GM10248 (cell line): ENCODE data around the gene PIK3C2G.

Source experiments
- CTCF ChIA-PET: fragments of 300-600 bp; sonication (Branson Sonifier 250); formaldehyde crosslinking; extraction: SDS; loops from one replicate; lab custom pipeline; 2021; ENCODE audit warnings: antibody characterized with exemption; lab: Yijun Ruan, JAX
- POLR2A ChIA-PET: fragments of 350-650 bp; sonication (Branson Sonifier 250); formaldehyde crosslinking; extraction: SDS; loops from one replicate; lab custom pipeline; 2020; ENCODE audit warnings: antibody characterized with exemption; lab: Yijun Ruan, JAX
- DNase-seq: peaks from one replicate; pipeline ENCODE4 v3.0.0; 2012; ENCODE audit errors: extremely low spot score
- CTCF ChIP-seq: IDR thresholded peaks from 2 replicates; pipeline ENCODE4 v1.5.1; 2012; ENCODE audit warnings: mild to moderate bottlenecking, low read depth; ENCODE audit errors: extremely low read depth, missing control alignments, control extremely low read depth

Gene PIK3C2G

GRCh38 chr12:18363321-18363720 is 102.0 kb downstream of the PIK3C2G start:
- no peak for DNase-seq
- TF ChIP-seq CTCF = no peak
- ChIA-PET POLR2A (no interaction called here), CTCF (no interaction called here)

GRCh38 chr12:18368594-18368993 is 107.3 kb downstream of the PIK3C2G start:
- POLR2A ChIA-PET = no interaction called here
- DNase-seq = no peak
- CTCF ChIA-PET = no interaction called here
- TF ChIP-seq CTCF = no peak

GRCh38 chr12:18373181-18373580 is 111.9 kb downstream of the PIK3C2G start:
- no peak for DNase-seq
- no peak for TF ChIP-seq CTCF
- ChIA-PET CTCF (no interaction called here), POLR2A (no interaction called here)

GRCh38 chr12:18375131-18375530 is 113.8 kb downstream of the PIK3C2G start:
- ChIA-PET POLR2A (no interaction called here), CTCF (no interaction called here)
- no peak for DNase-seq
- TF ChIP-seq CTCF = no peak

GRCh38 chr12:18375583-18375982 is 114.3 kb downstream of the PIK3C2G start:
- CTCF ChIA-PET = no interaction called here
- no peak for TF ChIP-seq CTCF
- DNase-seq = no peak
- POLR2A ChIA-PET = no interaction called here

- no peak for DNase-seq
- TF ChIP-seq CTCF = no peak
- ChIA-PET CTCF (no interaction called here), POLR2A (no interaction called here)
Measured at GRCh38 chr12:18382236-18382885, 121.0 kb downstream of the PIK3C2G start.
